Right renal pelvis (tissue), 4 donors: ENCODE data around the gene OR4K14. TPM values are rescaled to one million over a fixed set of nuclear protein-coding genes. Genes with fewer than 3 reads are reported as not detected.
"Not testable (repeated sequence)": the region's sequence is repeated elsewhere in the genome, so short reads cannot be mapped to it uniquely, and the experiment has no call there.

ENCODE experiments used
- DNase-seq, 4 donors: peaks; one replicate each; pipeline ENCODE4 v3.0.0-alpha.2; 2013; ENCODE audit warnings: low read depth in 4 of 4, low spot score in 3 of 4, missing footprints in 1 of 4
- polyA plus RNA-seq, 4 donors: library from polyadenylated mRNA; unstranded; fragments of 120-200 nt; gene quantifications; one replicate each; pipeline ENCODE4 v1.2.1, GENCODE V29; 2013; ENCODE audit not compliant: insufficient read length in 4 of 4

The OR4K14 gene
- not detected for polyA plus RNA-seq

GRCh38 chr14:20019257-20019865 is at the start of gene OR4K14:
Gene OR4K14, minus strand, starts transcription at chr14:20019307. Its CDS starts 4,114 bp downstream, at chr14:20015193.
- no peak for DNase-seq

GRCh38 chr14:20059745-20060144 is 40.6 kb upstream of the OR4K14 start, which contains the start of gene OR4L1:
Gene OR4L1, plus strand, starts transcription at chr14:20060045. Its CDS starts 0 bp downstream, at chr14:20060045.
- DNase-seq, result no peak

GRCh38 chr14:20048202-20048601 is 29.1 kb upstream of the OR4K14 start:
- DNase-seq, result no peak

- no peak for DNase-seq
Measured at GRCh38 chr14:20044243-20044642, 25.1 kb upstream of the OR4K14 start.

- no peak for DNase-seq
Measured at GRCh38 chr14:20035938-20036337, 16.8 kb upstream of the OR4K14 start, which contains the start of gene OR4K13. Gene OR4K13, minus strand, starts transcription at chr14:20036038. Its CDS starts 1,280 bp downstream, at chr14:20034758.

- DNase-seq, result no peak
Measured at GRCh38 chr14:20035449-20035848, 16.3 kb upstream of the OR4K14 start.

GRCh38 chr14:20031058-20031457 is 12.0 kb upstream of the OR4K14 start:
- no peak for DNase-seq

GRCh38 chr14:20008156-20008555 is 11.0 kb downstream of the OR4K14 start:
- DNase-seq, result no peak

GRCh38 chr14:20002319-20002718 is 16.8 kb downstream of the OR4K14 start:
- no peak for DNase-seq

- no peak for DNase-seq
Measured at GRCh38 chr14:20001863-20002262, 17.2 kb downstream of the OR4K14 start, which contains the start of gene OR4Q2. Gene OR4Q2, plus strand, starts transcription at chr14:20002163.

- no peak for DNase-seq
Measured at GRCh38 chr14:19993438-19993837, 25.7 kb downstream of the OR4K14 start.

GRCh38 chr14:19975291-19975690 is 43.8 kb downstream of the OR4K14 start, which contains the start of gene OR4K15:
Gene OR4K15, plus strand, starts transcription at chr14:19975591. Its CDS starts 0 bp downstream, at chr14:19975591.
- no peak for DNase-seq

GRCh38 chr14:19974844-19975243 is 44.3 kb downstream of the OR4K14 start:
- DNase-seq, result no peak

- not testable (repeated sequence) for DNase-seq
Measured at GRCh38 chr14:19969735-19970134, 49.4 kb downstream of the OR4K14 start.

Other genes starting within 250 kb of the OR4K14 start
- gene OR4M1, start 245.8 kb downstream of the OR4K14 start, polyA plus RNA-seq, result not detected
- not detected for gene OR4N2, start 215.5 kb downstream of the OR4K14 start, polyA plus RNA-seq
- under 1 TPM in 1 of 4 donors, not detected in 3; 0.01 TPM for gene OR4K2, start 144.2 kb downstream of the OR4K14 start, polyA plus RNA-seq
- not detected for gene OR4K5, start 98.7 kb downstream of the OR4K14 start, polyA plus RNA-seq
- not detected for gene OR4K1, start 88.4 kb downstream of the OR4K14 start, polyA plus RNA-seq
- gene OR4K15, start 43.7 kb downstream of the OR4K14 start, polyA plus RNA-seq, result not detected
- not detected for gene OR4Q2, start 17.1 kb downstream of the OR4K14 start, polyA plus RNA-seq
- gene OR4K13, start 16.7 kb upstream of the OR4K14 start, polyA plus RNA-seq, result under 1 TPM in 1 of 4 donors, not detected in 3; 0.01 TPM
- not detected for gene OR4L1, start 40.7 kb upstream of the OR4K14 start, polyA plus RNA-seq
- under 1 TPM in 3 of 4 donors, not detected in 1; 0.03 to 0.04 (median 0.04) TPM for gene OR4K17, start 91.4 kb upstream of the OR4K14 start, polyA plus RNA-seq
- gene OR4N5, start 119.5 kb upstream of the OR4K14 start, polyA plus RNA-seq, result not detected
- gene OR11G2, start 171.6 kb upstream of the OR4K14 start, polyA plus RNA-seq, result under 1 TPM in 1 of 4 donors, not detected in 3; 0.03 TPM
- gene OR11H6, start 204.4 kb upstream of the OR4K14 start, polyA plus RNA-seq, result not detected
- gene OR11H7, start 209.7 kb upstream of the OR4K14 start, polyA plus RNA-seq, result under 1 TPM; 0.23 to 0.39 (median 0.30) TPM
- gene OR11H4, start 220.0 kb upstream of the OR4K14 start, polyA plus RNA-seq, result not detected